Nephron (organoid): ENCODE measurements around the gene KCND3.

ENCODE experiments used
- H3K27ac Mint-ChIP-seq, 3 experiments: 2 replicates each; pipeline ENCODE4 v1.8.0; 2020; ENCODE audit warnings: mixed read lengths in 3 of 3, mild to moderate bottlenecking in 2 of 3, moderate library complexity in 1 of 3
- H3K27me3 Mint-ChIP-seq: 2 replicates; pipeline ENCODE4 v1.8.0; 2021; ENCODE audit warnings: low read depth, mild to moderate bottlenecking, moderate library complexity, mixed read lengths
- H3K36me3 Mint-ChIP-seq: 2 replicates; pipeline ENCODE4 v1.8.0; 2020; ENCODE audit warnings: low read depth, mixed read lengths
- H3K4me1 Mint-ChIP-seq: 2 replicates; pipeline ENCODE4 v1.8.0; 2020; ENCODE audit warnings: mixed read lengths
- H3K4me3 Mint-ChIP-seq, 3 experiments: 2 replicates each; pipeline ENCODE4 v1.8.0; 2020; ENCODE audit warnings: mild to moderate bottlenecking in 3 of 3, mixed read lengths in 3 of 3, moderate library complexity in 2 of 3
- H3K9me3 Mint-ChIP-seq: 2 replicates; pipeline ENCODE4 v1.8.0; 2020; ENCODE audit warnings: mixed read lengths
- TF ChIP-seq, protein P1 (sequence below), 3 experiments: fragments of 200-600 bp; sonication (generic); IDR thresholded peaks; one replicate each; pipeline ENCODE4 v1.5.0; 2021; ENCODE audit warnings: antibody characterized with exemption in 3 of 3; ENCODE audit not compliant: unreplicated experiment in 3 of 3

Gene KCND3

DNA sequence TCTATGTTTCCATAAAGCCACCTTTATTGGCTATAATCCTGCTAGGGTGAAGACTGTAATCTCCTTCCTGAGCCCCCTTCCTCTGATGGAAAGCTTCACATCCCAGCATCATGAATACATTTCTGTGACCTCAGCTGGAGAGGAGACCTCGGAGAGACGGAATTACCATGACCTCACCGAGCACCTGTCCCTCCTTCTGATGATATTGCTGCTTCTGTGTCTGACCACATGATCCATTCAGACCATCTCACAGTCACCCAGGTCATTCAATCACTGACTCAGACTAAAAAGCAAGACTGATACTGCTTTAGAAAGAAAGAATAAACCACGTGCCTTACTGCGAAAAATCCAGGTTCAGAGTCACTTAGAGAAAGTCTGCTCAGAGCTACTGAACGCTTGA lies 8.8 kb downstream of the KCND3 start:
- H3K9me3 Mint-ChIP-seq, result no peaks in the 10 kb centered on the region
- TF ChIP-seq, protein P1, sequence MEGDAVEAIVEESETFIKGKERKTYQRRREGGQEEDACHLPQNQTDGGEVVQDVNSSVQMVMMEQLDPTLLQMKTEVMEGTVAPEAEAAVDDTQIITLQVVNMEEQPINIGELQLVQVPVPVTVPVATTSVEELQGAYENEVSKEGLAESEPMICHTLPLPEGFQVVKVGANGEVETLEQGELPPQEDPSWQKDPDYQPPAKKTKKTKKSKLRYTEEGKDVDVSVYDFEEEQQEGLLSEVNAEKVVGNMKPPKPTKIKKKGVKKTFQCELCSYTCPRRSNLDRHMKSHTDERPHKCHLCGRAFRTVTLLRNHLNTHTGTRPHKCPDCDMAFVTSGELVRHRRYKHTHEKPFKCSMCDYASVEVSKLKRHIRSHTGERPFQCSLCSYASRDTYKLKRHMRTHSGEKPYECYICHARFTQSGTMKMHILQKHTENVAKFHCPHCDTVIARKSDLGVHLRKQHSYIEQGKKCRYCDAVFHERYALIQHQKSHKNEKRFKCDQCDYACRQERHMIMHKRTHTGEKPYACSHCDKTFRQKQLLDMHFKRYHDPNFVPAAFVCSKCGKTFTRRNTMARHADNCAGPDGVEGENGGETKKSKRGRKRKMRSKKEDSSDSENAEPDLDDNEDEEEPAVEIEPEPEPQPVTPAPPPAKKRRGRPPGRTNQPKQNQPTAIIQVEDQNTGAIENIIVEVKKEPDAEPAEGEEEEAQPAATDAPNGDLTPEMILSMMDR (IDR thresholded peaks at IDR 0.05; ENCODE audit: unreplicated experiment in 3 of 3), result no peak
- H3K4me3 Mint-ChIP-seq, result no peak overlapping the region
- peaks cover 70% of the 10 kb centered on the region for H3K27me3 Mint-ChIP-seq
- no peaks in the 10 kb centered on the region for H3K36me3 Mint-ChIP-seq
- H3K4me1 Mint-ChIP-seq, result peaks cover 19% of the 10 kb centered on the region
- H3K27ac Mint-ChIP-seq, result no peak overlapping the region

DNA sequence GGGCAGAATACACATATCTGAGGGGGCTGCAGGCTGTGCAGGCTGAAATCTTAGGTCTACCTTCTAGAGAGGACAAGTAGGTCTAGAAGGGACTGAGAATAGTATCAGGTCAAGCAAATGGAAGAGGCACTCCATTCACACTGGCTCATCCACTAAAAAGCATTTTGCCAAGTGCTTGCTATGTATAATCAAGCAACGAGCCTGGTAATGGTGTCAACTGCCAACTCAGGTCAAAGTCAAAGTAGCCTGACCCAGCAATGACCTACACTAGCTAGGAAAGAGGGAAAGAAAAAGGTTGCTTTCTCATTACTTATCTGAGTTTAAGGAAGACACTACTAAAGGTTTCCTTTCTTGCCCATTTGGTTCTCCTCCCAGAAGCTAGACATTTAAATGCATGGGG lies 10.8 kb downstream of the KCND3 start:
- Mint-ChIP-seq H3K36me3 (no peaks in the 10 kb centered on the region), H3K4me3 (no peak overlapping the region), H3K9me3 (no peaks in the 10 kb centered on the region), H3K27me3 (peaks cover 60% of the 10 kb centered on the region), H3K27ac (no peak overlapping the region), H3K4me1 (peaks cover 19% of the 10 kb centered on the region)
- TF ChIP-seq, protein P1 (IDR thresholded peaks at IDR 0.05; ENCODE audit: unreplicated experiment in 3 of 3), result no peak

DNA sequence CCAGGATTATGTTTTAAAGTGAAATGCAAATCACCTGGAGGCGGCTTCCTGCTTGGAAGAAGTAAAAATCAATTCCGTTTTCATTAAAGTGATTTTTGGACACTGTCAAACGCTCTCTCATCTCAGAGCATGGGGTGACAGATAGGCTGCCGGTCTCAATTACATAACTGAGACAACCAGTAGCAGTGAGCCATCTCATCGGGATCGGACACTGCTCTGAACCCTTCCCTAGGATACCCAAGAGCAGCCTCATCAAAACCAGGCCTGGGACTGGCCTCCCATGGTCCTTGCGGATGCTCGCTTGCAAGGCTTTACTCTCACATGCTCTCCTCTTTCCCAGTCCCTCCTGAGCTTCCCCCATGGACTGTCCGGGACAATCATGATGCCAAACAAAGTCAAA lies 12.1 kb downstream of the KCND3 start:
- Mint-ChIP-seq H3K36me3 (no peaks in the 10 kb centered on the region), H3K27me3 (peaks cover 62% of the 10 kb centered on the region), H3K9me3 (no peaks in the 10 kb centered on the region), H3K27ac (no peak overlapping the region), H3K4me1 (peaks cover 19% of the 10 kb centered on the region), H3K4me3 (no peak overlapping the region)
- TF ChIP-seq, protein P1 (IDR thresholded peaks at IDR 0.05; ENCODE audit: unreplicated experiment in 3 of 3), result no peak

DNA sequence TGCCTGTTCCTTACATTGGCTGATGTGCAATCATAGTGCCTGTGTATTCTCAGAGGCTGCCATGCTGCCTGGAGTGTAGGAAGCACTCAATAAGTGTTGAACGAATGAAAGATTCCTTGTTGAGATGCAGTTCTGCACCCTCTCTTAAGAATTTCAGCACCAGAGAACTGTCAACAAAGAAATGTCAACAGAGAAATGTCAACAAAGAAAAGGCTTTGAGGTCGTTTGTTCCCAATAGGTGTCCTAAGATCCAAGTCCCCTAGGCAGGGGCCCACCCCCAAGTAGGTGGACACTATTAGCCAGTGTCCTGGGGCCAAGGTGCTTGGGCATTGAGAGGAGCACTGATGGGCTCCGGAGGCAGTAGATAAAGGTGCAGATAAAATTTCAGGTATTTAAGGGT lies 12.6 kb downstream of the KCND3 start:
- TF ChIP-seq, protein P1 (IDR thresholded peaks at IDR 0.05; ENCODE audit: unreplicated experiment in 3 of 3), result no peak
- H3K4me3 Mint-ChIP-seq, result no peak overlapping the region
- no peaks in the 10 kb centered on the region for H3K9me3 Mint-ChIP-seq
- H3K4me1 Mint-ChIP-seq, result peaks cover 19% of the 10 kb centered on the region
- H3K27ac Mint-ChIP-seq, result no peak overlapping the region
- H3K27me3 Mint-ChIP-seq, result peaks cover 62% of the 10 kb centered on the region
- no peaks in the 10 kb centered on the region for H3K36me3 Mint-ChIP-seq

DNA sequence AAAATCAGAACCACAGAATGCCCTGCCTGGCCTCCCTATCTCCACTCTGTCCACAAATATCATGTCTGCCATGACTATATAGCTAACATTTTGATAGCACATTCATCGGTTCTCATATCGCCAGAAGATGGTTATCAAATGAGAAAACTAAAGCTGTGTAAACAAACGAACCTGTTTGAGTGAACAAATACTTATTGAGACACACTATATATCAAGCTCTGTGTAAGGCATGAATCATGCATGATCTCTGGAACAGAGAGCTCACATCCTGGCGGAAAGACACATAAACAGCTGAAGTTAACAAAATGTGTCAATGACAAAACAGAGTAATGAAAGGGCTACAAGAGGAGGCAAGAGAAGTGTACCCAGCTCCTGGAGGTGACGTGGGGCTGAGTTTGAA lies 13.1 kb downstream of the KCND3 start:
- Mint-ChIP-seq H3K27ac (no peak overlapping the region), H3K27me3 (peaks cover 62% of the 10 kb centered on the region), H3K9me3 (no peaks in the 10 kb centered on the region), H3K36me3 (no peaks in the 10 kb centered on the region), H3K4me1 (peaks cover 18% of the 10 kb centered on the region), H3K4me3 (no peak overlapping the region)
- TF ChIP-seq, protein P1 (IDR thresholded peaks at IDR 0.05; ENCODE audit: unreplicated experiment in 3 of 3), result no peak

DNA sequence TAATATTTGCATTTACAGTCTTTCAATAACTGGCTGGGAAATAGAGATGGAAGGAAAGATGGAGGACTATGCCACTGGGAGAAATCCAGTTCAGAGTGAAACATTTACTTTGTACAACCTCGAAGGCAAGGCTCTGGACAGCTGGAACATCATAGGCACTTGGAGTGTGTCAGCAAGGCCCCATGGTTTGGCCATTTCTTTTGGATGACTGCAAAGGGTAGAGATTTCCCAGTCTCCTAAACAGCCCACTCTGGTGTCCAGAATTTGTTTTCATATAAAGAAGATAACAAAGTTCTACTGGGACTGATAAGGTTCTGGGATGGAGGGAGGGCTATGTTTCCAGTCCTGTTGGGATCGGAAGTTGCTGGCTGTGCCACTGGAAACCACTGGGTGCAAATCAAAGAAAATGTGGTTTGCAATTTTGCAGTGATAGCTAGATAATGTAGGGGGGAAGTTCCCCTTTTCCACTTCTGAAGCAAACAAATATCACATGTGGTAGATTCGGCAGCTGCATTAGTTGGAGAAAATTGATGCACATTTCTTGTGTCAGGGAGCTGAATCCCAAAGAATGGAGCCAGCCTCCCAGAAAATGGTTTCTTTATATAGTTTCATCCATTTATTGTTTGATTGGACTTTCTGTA lies 16.2 kb downstream of the KCND3 start:
- Mint-ChIP-seq H3K27ac (no peak overlapping the region), H3K27me3 (peaks cover 53% of the 10 kb centered on the region), H3K36me3 (no peaks in the 10 kb centered on the region), H3K9me3 (no peaks in the 10 kb centered on the region), H3K4me1 (peaks cover 27% of the 10 kb centered on the region), H3K4me3 (no peak overlapping the region)
- TF ChIP-seq, protein P1 (IDR thresholded peaks at IDR 0.05; ENCODE audit: unreplicated experiment in 3 of 3), result no peak
